Muscle layer of duodenum (tissue), 2 donors: ENCODE results near the gene ITGA2.

ENCODE experiments used
- H3K27ac ChIP-seq: one replicate; pipeline ENCODE4 v1.7.0; 2013; ENCODE audit warnings: mild to moderate bottlenecking, low read length
- H3K27me3 ChIP-seq: one replicate; pipeline ENCODE4 v1.7.0; 2013; ENCODE audit warnings: low read depth, mild to moderate bottlenecking, control low read depth, low read length
- H3K36me3 ChIP-seq, 2 donors: one replicate each; pipeline ENCODE4 v1.7.0; 2013; ENCODE audit warnings: low read length in 2 of 2, control low read depth in 1 of 2, mild to moderate bottlenecking in 1 of 2; ENCODE audit not compliant: insufficient read depth in 2 of 2, control insufficient read depth in 1 of 2
- H3K4me1 ChIP-seq, 2 donors: one replicate each; pipeline ENCODE4 v1.7.0; 2013; ENCODE audit warnings: low read length in 2 of 2, mild to moderate bottlenecking in 2 of 2, control low read depth in 1 of 2, moderate library complexity in 1 of 2; ENCODE audit not compliant: insufficient read depth in 2 of 2, control insufficient read depth in 1 of 2
- H3K4me3 ChIP-seq, 2 donors: one replicate each; pipeline ENCODE4 v1.7.0; 2013; ENCODE audit warnings: low read length in 2 of 2, low read depth in 1 of 2, mild to moderate bottlenecking in 1 of 2
- H3K9me3 ChIP-seq, 2 donors: one replicate each; pipeline ENCODE4 v1.7.0; 2013; ENCODE audit warnings: low read length in 2 of 2, control low read depth in 1 of 2, mild to moderate bottlenecking in 1 of 2; ENCODE audit not compliant: control insufficient read depth in 1 of 2
- donor health status: healthy.

The ITGA2 gene

GRCh38 chr5:52989781-52990527, 802 bp downstream of the ITGA2 start:
- Histone ChIP-seq H3K27ac (peak overlapping the region; percentile 65), H3K4me3 (peak overlapping the region; percentile 83 to 94), H3K4me1 (peaks cover 0 to 10% of the 10 kb centered on the region in 2 donors), H3K36me3 (no peaks in the 10 kb centered on the region), H3K27me3 (no peaks in the 10 kb centered on the region), H3K9me3 (no peaks in the 10 kb centered on the region)

GRCh38 chr5:52990528-52990925, 1.4 kb downstream of the ITGA2 start:
- H3K27me3 ChIP-seq: no peaks in the 10 kb centered on the region
- no peaks in the 10 kb centered on the region for H3K36me3 ChIP-seq
- peaks cover 0 to 10% of the 10 kb centered on the region in 2 donors for H3K4me1 ChIP-seq
- H3K9me3 ChIP-seq: no peaks in the 10 kb centered on the region
- H3K4me3 ChIP-seq: peak overlapping the region; percentile 83 to 94
- no peak overlapping the region for H3K27ac ChIP-seq

DNA sequence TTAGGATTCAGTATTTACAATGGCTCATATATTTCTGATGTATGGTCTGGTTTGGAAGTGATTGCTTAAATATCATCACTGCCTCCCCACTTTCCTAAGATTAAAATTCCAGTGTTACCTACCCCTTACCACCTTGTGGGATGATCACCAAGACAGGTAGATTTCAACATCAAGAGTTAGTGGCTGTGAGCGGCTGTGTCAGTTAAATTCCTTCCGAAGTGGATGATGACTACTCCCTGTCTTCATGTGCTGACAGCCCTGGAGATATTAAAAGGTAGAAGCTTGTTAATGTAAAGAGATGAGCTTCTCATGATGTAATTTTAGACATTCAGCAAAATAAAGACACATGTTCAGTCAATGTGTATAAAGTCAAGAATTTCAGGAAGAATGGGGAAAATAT, 4.2 kb downstream of the ITGA2 start:
- H3K9me3 ChIP-seq: no peaks in the 10 kb centered on the region
- H3K4me3 ChIP-seq: no peak overlapping the region
- no peak overlapping the region for H3K27ac ChIP-seq
- peaks cover 0 to 10% of the 10 kb centered on the region in 2 donors for H3K4me1 ChIP-seq
- H3K27me3 ChIP-seq: no peaks in the 10 kb centered on the region
- no peaks in the 10 kb centered on the region for H3K36me3 ChIP-seq

DNA sequence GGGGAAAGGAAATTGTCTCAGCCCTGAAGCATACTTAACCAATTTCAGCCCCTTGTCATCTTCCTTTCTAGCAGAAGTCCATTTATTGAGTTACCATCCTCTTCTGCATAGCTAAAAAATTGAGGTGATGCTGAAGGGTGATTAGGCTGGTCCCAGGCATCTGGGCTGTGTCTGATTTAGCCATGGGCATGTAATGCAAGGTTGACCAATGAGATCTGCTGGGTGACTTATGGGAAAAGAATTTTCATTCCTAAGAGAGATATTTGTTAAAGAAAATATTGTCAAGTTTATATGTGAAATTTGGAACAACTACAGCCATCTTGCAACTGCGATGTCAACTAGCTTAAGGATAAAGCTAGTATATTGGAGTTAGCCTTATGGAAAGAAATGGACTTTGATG, 5.1 kb downstream of the ITGA2 start:
- H3K4me3 ChIP-seq: no peak overlapping the region
- H3K27ac ChIP-seq: no peak overlapping the region

DNA sequence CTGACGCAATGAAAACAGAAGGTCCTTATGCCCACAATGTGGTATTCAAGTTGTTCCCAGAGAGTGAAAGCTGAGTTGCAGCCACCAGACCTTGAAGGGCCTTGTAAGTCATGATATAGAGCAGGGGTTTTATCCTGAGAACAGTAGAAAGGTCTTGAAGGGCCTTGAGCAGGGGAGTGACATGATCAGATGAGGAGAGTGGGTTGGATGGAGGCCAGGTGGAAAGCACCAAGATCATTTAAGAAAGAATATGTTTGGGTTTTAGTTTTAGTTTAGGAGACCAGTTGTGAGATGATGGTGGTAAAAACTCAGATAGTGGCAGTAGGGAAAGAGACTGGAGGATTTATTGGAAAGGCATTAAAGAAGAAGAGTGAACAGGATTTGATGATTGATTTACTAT, 5.9 kb downstream of the ITGA2 start:
- Histone ChIP-seq H3K27ac (no peak overlapping the region), H3K27me3 (no peaks in the 10 kb centered on the region), H3K4me3 (no peak overlapping the region), H3K4me1 (peaks cover 0 to 4% of the 10 kb centered on the region in 2 donors), H3K36me3 (no peaks in the 10 kb centered on the region), H3K9me3 (no peaks in the 10 kb centered on the region)

More for the DNA sequence above, 5.1 kb downstream of the ITGA2 start:
- Histone ChIP-seq H3K4me1 (peaks cover 0 to 10% of the 10 kb centered on the region in 2 donors), H3K9me3 (no peaks in the 10 kb centered on the region), H3K27me3 (no peaks in the 10 kb centered on the region), H3K36me3 (no peaks in the 10 kb centered on the region)

- Histone ChIP-seq H3K9me3 (no peaks in the 10 kb centered on the region), H3K36me3 (no peaks in the 10 kb centered on the region), H3K4me3 (no peak overlapping the region), H3K27ac (no peak overlapping the region), H3K4me1 (no peaks in the 10 kb centered on the region), H3K27me3 (no peaks in the 10 kb centered on the region)
Observed at GRCh38 chr5:52995914-52996313, 6.8 kb downstream of the ITGA2 start.

- H3K4me3 ChIP-seq: no peak overlapping the region
- no peaks in the 10 kb centered on the region for H3K9me3 ChIP-seq
- H3K27ac ChIP-seq: no peak overlapping the region
- H3K36me3 ChIP-seq: no peaks in the 10 kb centered on the region
- H3K27me3 ChIP-seq: no peaks in the 10 kb centered on the region
- no peaks in the 10 kb centered on the region for H3K4me1 ChIP-seq
Observed at GRCh38 chr5:52996979-52997378, 7.8 kb downstream of the ITGA2 start.

DNA sequence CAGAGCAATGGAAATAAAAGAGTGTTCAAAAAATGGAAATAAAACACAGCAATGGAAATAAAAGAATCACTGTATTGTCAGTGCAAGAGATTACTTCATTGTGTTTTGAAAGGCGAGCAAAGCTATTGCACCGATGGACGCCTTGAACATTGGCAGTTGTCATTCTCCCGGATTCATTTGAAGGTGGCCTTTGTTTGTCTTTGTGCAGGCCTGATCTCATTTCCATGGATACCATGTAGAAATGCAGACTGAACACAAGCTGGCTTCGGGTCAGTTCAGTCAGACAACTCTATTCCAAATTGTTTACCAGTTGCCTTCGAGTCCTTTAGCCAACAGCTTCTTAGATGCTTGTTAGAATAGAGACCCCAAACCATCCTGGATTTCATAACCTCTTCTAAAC, 8.3 kb downstream of the ITGA2 start:
- Histone ChIP-seq H3K27ac (no peak overlapping the region), H3K4me3 (no peak overlapping the region), H3K36me3 (no peaks in the 10 kb centered on the region), H3K4me1 (no peaks in the 10 kb centered on the region), H3K27me3 (no peaks in the 10 kb centered on the region), H3K9me3 (no peaks in the 10 kb centered on the region)

DNA sequence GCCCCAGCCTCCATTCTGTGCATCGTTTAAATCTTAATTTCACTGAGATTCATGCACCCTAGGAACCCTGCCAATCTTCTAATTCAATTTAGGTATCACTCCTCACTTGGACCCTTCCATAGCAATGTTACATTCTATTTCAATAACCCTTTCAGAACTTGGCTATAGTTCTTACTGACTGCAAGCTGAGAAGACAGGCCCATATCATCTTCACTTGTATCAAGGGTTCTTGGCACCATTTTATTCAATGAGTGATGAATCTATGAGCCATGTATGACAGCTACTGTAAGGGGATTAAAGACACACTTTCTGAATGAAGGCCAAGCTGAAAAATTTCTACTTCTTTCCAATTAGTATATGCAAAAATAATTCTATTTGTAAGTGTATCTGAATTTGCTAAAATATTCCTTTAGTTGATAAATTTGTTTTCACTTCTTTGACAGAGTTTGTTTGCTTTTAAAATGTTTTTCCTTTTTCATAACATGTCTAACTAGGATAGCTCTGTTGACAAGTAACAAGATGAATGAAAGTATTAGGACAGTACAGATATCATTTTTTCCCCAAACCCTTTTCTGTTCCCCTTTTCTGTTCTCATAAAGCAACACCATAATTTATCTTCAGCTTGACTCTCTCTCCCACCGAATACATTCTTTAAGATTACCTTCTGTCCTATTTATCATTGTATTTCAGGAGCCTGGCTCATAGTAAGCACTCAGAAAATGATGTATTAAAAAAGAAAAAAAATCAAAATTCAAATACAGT, 9.6 kb downstream of the ITGA2 start:
- Histone ChIP-seq H3K27ac (no peak overlapping the region), H3K27me3 (no peaks in the 10 kb centered on the region)

GRCh38 chr5:52999344-52999949, 10.3 kb downstream of the ITGA2 start:
- Histone ChIP-seq H3K4me3 (no peak overlapping the region), H3K36me3 (no peaks in the 10 kb centered on the region), H3K27ac (no peak overlapping the region), H3K27me3 (no peaks in the 10 kb centered on the region), H3K9me3 (no peaks in the 10 kb centered on the region), H3K4me1 (no peaks in the 10 kb centered on the region)

More for the DNA sequence above, 9.6 kb downstream of the ITGA2 start:
- Histone ChIP-seq H3K4me1 (no peaks in the 10 kb centered on the region), H3K4me3 (no peak overlapping the region), H3K36me3 (no peaks in the 10 kb centered on the region), H3K9me3 (no peaks in the 10 kb centered on the region)

GRCh38 chr5:53001541-53001940, 12.4 kb downstream of the ITGA2 start:
- H3K36me3 ChIP-seq: no peaks in the 10 kb centered on the region
- H3K4me1 ChIP-seq: no peaks in the 10 kb centered on the region
- H3K4me3 ChIP-seq: no peak overlapping the region
- H3K27ac ChIP-seq: no peak overlapping the region
- no peaks in the 10 kb centered on the region for H3K9me3 ChIP-seq
- H3K27me3 ChIP-seq: no peaks in the 10 kb centered on the region
